Fibroblast of lung (primary cell): ENCODE measurements around the gene CDS1.

Source experiments
- EZH2 ChIP-seq: IDR thresholded peaks from 2 replicates; pipeline ENCODE4 v1.5.1; 2012; ENCODE audit warnings: low read length, control low read depth, mild to moderate bottlenecking; ENCODE audit errors: missing control alignments
- TF ChIP-seq, protein P1 (sequence below), 2 donors: IDR thresholded peaks in 1 of 2; conservative IDR thresholded peaks in 1 of 2; 1 replicate in 1 of 2; 2 replicates in 1 of 2; pipeline ENCODE4 v1.5.1; 2011 to 2012; ENCODE audit warnings: low read length in 2 of 2, control low read depth in 1 of 2, inconsistent platforms in 1 of 2, low read depth in 1 of 2, mild to moderate bottlenecking in 1 of 2

GRCh38 chr4:84535901-84536300 is 47.0 kb upstream of the CDS1 start:
- no peak for TF ChIP-seq EZH2
- TF ChIP-seq, protein P1, sequence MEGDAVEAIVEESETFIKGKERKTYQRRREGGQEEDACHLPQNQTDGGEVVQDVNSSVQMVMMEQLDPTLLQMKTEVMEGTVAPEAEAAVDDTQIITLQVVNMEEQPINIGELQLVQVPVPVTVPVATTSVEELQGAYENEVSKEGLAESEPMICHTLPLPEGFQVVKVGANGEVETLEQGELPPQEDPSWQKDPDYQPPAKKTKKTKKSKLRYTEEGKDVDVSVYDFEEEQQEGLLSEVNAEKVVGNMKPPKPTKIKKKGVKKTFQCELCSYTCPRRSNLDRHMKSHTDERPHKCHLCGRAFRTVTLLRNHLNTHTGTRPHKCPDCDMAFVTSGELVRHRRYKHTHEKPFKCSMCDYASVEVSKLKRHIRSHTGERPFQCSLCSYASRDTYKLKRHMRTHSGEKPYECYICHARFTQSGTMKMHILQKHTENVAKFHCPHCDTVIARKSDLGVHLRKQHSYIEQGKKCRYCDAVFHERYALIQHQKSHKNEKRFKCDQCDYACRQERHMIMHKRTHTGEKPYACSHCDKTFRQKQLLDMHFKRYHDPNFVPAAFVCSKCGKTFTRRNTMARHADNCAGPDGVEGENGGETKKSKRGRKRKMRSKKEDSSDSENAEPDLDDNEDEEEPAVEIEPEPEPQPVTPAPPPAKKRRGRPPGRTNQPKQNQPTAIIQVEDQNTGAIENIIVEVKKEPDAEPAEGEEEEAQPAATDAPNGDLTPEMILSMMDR (conservative IDR thresholded peaks at IDR 0.05 in 1 of 2, IDR thresholded peaks at IDR 0.05 in 1 of 2; ENCODE audit: low read depth in 1 of 2, low read length in 2 of 2) = no peak
